Measurements from ENCODE around the gene PRAMEF26. TPM values are rescaled to one million over a fixed set of nuclear protein-coding genes. Genes with fewer than 3 reads are reported as not detected.
"Not testable (repeated sequence)": the region's sequence is repeated elsewhere in the genome, so short reads cannot be mapped to it uniquely, and the experiment has no call there.

PRAMEF26 gene
- total RNA-seq, result not detected

DNA sequence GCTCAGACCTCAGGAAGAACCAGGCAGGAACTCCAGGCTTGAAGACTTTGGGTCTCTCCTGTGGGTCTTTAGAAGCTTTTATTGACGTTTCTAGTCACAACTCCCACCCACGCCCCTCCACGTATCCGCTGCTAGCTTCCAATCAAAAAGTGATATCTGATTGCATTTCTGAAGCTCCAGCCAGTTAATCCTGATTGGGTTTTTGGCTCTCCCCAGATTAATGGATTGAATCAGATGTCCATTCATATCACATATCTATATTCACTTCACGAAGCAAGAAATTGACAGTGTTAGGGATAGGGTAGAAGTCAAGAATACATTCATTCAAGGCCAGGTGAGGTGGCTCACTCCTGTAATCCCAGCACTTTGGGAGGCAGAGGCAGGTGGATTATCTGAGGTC, at the start of gene PRAMEF26:
Gene PRAMEF26, minus strand, starts transcription at position 101 of the 400 bp plus-strand sequence. CDS start 2,914 bp downstream, outside the sequence.
- POLR2A ChIA-PET; H3K27me3 Mint-ChIP-seq; H3K27ac Mint-ChIP-seq; H3K4me3 Mint-ChIP-seq; ATAC-seq; H3K36me3 Mint-ChIP-seq (ENCODE audit: low read depth); DNase-seq; CTCF ChIA-PET; H3K9me3 Mint-ChIP-seq; intact Hi-C loops (cut with micrococcal nuclease); H3K4me1 Mint-ChIP-seq (ENCODE audit: low read depth): not testable (repeated sequence)

DNA sequence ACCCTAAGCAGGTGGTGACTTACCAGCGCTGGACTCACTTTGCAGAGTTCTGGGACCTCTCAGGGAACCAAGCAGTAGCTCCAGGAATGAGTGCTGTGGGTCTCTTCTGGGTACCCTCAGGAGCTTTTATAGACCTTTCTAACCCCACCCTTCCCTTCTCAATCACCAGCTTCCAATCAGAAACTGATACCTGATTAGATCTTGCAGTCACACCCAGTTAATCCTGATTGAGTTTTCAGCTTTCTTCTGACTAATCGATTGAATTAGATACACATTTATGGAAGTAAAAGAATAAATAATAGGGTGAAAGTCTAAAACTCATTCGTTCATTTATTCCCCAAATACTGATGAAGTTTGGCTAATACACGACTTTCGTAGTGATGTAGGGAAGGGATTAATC, 45.5 kb upstream of the PRAMEF26 start, which contains the start of gene PRAMEF13:
Gene PRAMEF13, minus strand, starts transcription at position 101 of the 400 bp plus-strand sequence. CDS start 1,820 bp downstream, outside the sequence.
- H3K4me3 Mint-ChIP-seq; H3K4me1 Mint-ChIP-seq (ENCODE audit: low read depth); intact Hi-C loops (cut with micrococcal nuclease); H3K27me3 Mint-ChIP-seq; ATAC-seq; CTCF ChIA-PET; H3K27ac Mint-ChIP-seq; POLR2A ChIA-PET; H3K9me3 Mint-ChIP-seq; H3K36me3 Mint-ChIP-seq (ENCODE audit: low read depth); DNase-seq: not testable (repeated sequence)

DNA sequence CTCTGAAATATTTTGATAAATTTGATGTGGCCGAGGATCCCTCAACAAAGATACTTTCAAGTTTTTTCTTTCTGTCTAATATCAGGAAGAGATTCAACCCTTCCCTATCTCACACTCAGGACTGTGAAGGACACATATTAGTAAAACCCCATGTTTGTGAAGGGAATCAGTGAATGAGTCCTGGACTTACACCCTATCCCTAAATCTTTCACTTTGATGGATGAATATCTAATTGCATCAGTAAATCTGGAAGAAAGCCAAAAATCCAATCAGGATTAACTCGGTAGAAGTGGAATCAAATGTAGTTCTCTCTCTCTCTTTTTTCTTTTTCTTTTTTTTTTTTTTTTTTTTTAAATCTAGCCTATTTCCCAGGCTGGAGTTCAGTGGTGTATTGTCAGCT, 15.7 kb upstream of the PRAMEF26 start, which contains the start of gene PRAMEF9:
Gene PRAMEF9, plus strand, starts transcription at position 301 of the 400 bp plus-strand sequence. CDS start 3,433 bp downstream, outside the sequence.
- POLR2A ChIA-PET; H3K4me1 Mint-ChIP-seq (ENCODE audit: low read depth); H3K36me3 Mint-ChIP-seq (ENCODE audit: low read depth); DNase-seq; H3K9me3 Mint-ChIP-seq; H3K27me3 Mint-ChIP-seq; H3K27ac Mint-ChIP-seq; intact Hi-C loops (cut with micrococcal nuclease); H3K4me3 Mint-ChIP-seq; ATAC-seq; CTCF ChIA-PET: not testable (repeated sequence)

DNA sequence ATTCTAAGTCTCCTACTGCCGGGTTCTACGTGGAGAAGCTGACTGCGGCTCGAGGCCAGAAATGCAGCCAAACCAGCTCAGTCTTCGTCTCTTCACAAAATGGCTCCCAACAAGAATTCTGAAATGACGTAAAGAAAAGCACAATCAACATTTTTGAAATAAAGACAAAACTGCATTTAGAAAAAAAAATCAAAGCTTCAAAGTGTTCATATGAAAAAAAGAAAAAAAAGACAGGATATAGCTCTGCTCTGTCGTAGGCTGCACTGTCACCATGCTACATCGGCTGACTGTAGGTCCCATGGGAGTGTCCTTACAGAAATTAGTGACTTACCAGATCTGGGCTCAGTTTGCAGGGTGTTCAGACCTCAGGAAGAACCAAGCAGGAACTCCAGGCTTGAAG, 9.7 kb upstream of the PRAMEF26 start, which contains the start of gene HNRNPCL4:
Gene HNRNPCL4, minus strand, starts transcription at position 101 of the 400 bp plus-strand sequence. CDS start 164 bp downstream, outside the sequence.
- DNase-seq; H3K27ac Mint-ChIP-seq; POLR2A ChIA-PET; intact Hi-C loops (cut with micrococcal nuclease); H3K4me1 Mint-ChIP-seq (ENCODE audit: low read depth); H3K9me3 Mint-ChIP-seq; H3K27me3 Mint-ChIP-seq; ATAC-seq; H3K36me3 Mint-ChIP-seq (ENCODE audit: low read depth); CTCF ChIA-PET; H3K4me3 Mint-ChIP-seq: not testable (repeated sequence)

DNA sequence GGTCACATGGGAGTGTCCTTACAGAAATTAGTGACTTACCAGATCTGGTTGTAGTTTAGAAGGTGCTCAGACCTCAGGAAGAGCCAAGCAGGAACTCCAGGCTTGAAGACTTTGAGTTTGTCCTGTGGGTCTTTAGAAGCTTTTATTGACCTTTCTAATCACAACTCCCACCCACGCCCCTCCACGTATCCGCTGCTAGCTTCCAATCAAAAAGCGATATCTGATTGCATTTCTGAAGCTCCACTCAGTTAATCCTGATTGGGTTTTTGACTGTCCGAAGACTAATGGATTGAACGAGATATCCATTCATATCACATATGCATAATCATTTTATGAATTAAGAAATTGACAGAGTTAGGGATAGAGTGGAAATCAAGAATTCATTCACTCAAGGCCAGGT, 39.1 kb downstream of the PRAMEF26 start, which contains the start of gene HNRNPCL2:
Gene HNRNPCL2, minus strand, starts transcription at position 101 of the 400 bp plus-strand sequence. CDS start 454 bp downstream, outside the sequence.
- H3K9me3 Mint-ChIP-seq; H3K36me3 Mint-ChIP-seq (ENCODE audit: low read depth); H3K27ac Mint-ChIP-seq; DNase-seq; H3K27me3 Mint-ChIP-seq; CTCF ChIA-PET; H3K4me3 Mint-ChIP-seq; POLR2A ChIA-PET; H3K4me1 Mint-ChIP-seq (ENCODE audit: low read depth); ATAC-seq; intact Hi-C loops (cut with micrococcal nuclease): not testable (repeated sequence)

Other genes starting within 250 kb of the PRAMEF26 start
- not detected for gene PRAMEF7, start 239.4 kb downstream of the PRAMEF26 start, total RNA-seq
- not detected for gene PRAMEF6, start 208.4 kb downstream of the PRAMEF26 start, total RNA-seq
- gene PRAMEF27, start 99.4 kb downstream of the PRAMEF26 start, total RNA-seq, result not detected
- not detected for gene HNRNPCL3, start 95.2 kb downstream of the PRAMEF26 start, total RNA-seq
- not detected for gene PRAMEF25, start 85.2 kb downstream of the PRAMEF26 start, total RNA-seq
- not detected for gene HNRNPCL2, start 39.2 kb downstream of the PRAMEF26 start, total RNA-seq
- not detected for gene HNRNPCL4, start 9.6 kb upstream of the PRAMEF26 start, total RNA-seq
- gene PRAMEF9, start 15.8 kb upstream of the PRAMEF26 start, total RNA-seq, result not detected
- not detected for gene PRAMEF13, start 45.4 kb upstream of the PRAMEF26 start, total RNA-seq
- gene PRAMEF18, start 70.1 kb upstream of the PRAMEF26 start, total RNA-seq, result not detected
- not detected for gene PRAMEF5, start 98.2 kb upstream of the PRAMEF26 start, total RNA-seq
- not detected for gene PRAMEF8, start 129.1 kb upstream of the PRAMEF26 start, total RNA-seq
- gene PRAMEF33, start 147.5 kb upstream of the PRAMEF26 start, total RNA-seq, result not detected
- not detected for gene PRAMEF15, start 159.6 kb upstream of the PRAMEF26 start, total RNA-seq
- gene PRAMEF14, start 191.1 kb upstream of the PRAMEF26 start, total RNA-seq, result not detected
- not detected for gene PRAMEF19, start 215.9 kb upstream of the PRAMEF26 start, total RNA-seq
- gene PRAMEF17, start 233.6 kb upstream of the PRAMEF26 start, total RNA-seq, result not detected